ENCODE data around the gene ZNF282. TPM values are rescaled to one million over a fixed set of nuclear protein-coding genes. Genes with fewer than 3 reads are reported as not detected.

ZNF282 gene
- polyA plus RNA-seq, 1 donor: 21.7 TPM

GRCh38 chr7:149194799-149195179, 557 bp upstream of the ZNF282 start:
- DNase-seq: no peak

DNA sequence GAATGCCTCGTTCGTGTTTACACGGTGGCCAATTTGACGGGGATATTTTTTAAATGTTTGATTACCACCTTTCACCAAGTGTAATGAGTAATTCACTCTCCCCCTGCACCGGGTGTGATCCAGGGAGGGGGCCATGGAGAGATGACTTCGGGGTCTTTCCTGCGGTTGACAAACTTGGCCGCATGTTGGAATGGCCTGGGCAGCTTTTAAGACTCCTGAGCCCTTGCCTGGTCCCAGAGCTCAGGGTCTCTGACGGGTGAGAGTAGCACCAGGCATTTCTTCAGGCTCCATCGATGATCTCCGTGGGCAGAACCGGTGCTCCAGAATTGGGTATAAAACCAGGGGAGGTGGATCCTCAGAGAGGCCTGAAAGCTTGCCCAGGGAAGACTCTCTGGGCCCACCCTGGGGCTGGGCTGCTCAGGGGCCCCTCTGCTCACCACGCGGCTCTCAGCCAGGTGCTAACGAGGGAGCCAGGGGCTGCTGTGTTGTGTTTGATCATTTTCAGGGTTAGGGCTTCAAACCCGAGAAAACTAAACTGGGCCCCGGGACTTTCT, 882 bp downstream of the ZNF282 start:
- DNase-seq: no peak

GRCh38 chr7:149196705-149197171, 1.4 kb downstream of the ZNF282 start:
- no peak for DNase-seq

- no peak for DNase-seq
Observed at GRCh38 chr7:149197675-149198074, 2.3 kb downstream of the ZNF282 start.

GRCh38 chr7:149198161-149198816, 2.9 kb downstream of the ZNF282 start:
- DNase-seq: no peak

- no peak for DNase-seq
Observed at GRCh38 chr7:149199234-149199995, 4.1 kb downstream of the ZNF282 start.

- no peak for DNase-seq
Observed at GRCh38 chr7:149202831-149203231, 7.5 kb downstream of the ZNF282 start.

- no peak for DNase-seq
Observed at GRCh38 chr7:149205690-149206381, 10.5 kb downstream of the ZNF282 start.

GRCh38 chr7:149207324-149208035, 12.1 kb downstream of the ZNF282 start:
- no peak for DNase-seq

- no peak for DNase-seq
Observed at GRCh38 chr7:149209518-149210269, 14.3 kb downstream of the ZNF282 start.

GRCh38 chr7:149210551-149210950, 15.2 kb downstream of the ZNF282 start:
- DNase-seq: no peak

- DNase-seq: no peak
Observed at GRCh38 chr7:149214020-149214720, 18.8 kb downstream of the ZNF282 start.

DNA sequence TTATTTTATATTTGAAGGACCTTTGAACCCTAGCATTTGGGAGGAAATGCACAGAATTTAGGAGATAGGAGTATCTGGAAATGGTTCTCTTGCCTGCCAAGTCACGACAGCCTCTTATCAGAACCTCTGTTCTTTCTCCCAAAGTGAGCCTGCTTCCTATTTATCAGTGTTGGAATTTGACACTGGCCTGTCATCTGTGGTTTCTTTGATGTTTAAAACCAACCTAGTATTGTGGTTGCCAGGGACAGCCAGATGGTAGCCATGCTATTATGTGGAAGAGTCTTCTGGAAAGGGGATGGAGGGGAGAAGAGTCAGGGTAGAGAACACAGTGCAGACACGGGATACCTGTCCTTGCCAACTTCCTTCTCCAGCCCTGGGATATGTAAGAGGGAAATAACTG, 21.1 kb downstream of the ZNF282 start:
- DNase-seq: no peak

DNA sequence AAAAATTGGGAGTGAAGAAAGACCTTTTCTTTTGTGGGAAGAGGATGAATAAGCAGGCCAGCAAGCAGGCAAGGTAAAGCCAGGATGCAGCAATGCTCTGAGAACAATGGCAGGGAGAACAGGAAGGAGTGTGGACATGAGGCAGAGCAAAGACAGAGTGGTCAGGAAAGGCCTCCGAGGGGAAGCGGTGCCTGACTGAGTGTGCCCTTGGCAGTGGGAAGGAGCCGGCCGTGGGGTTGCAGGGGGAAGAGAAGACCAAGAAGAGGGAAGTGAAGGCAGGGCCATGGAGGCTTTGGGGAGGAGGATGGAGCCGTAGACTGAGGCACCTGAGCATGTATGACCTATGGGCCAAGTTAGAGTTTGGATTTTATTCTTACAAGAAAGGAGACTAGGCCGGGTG, 22.2 kb downstream of the ZNF282 start:
- no peak for DNase-seq

DNA sequence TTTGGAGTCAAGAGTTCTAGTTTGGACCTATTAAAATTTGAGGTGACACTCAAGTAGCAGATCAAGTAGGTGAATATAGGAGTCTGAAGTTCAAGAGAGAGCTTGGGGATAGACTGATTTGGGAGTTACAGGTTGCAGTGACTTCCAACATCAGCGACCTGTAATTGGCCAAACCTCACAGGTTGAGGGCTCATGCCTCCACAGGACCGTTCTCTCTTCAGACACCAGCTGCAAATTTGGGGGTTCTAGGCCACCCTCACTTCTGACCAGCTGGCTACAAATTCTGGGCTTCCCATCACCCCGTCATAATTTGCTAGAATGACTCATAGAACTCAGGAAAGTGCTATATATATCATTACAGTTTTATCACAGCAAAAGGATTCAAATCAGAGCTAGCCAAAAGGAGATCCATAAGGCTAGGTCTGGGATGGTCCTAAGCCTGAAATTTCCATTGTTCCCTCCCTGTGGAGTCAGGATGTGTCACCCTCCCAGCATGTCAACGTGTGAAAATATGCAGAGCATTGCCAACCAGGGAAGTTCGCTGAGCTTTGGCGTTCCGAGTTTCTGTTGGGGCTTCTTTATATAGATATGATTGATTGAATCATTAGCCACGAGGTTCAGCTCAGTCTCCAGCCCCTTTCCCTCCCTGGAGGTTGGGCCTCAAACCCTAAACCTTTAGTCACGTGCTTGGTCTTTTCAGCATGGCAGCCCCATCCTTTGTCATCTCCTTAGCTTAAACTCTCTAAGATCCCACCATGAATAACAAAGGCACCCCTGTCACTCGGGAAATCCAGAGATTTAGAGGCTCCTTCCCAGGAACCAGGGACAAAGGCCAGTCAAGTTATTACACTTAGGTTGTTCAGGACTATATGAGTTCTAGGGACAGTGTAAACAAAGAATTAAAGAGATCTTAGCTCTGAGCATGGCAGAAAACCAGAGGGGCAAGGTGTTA, 23.4 kb downstream of the ZNF282 start:
- DNase-seq: no peak

- DNase-seq: no peak
Observed at GRCh38 chr7:149220534-149220933, 25.2 kb downstream of the ZNF282 start.

GRCh38 chr7:149223176-149223575, 27.8 kb downstream of the ZNF282 start:
- no peak for DNase-seq

DNA sequence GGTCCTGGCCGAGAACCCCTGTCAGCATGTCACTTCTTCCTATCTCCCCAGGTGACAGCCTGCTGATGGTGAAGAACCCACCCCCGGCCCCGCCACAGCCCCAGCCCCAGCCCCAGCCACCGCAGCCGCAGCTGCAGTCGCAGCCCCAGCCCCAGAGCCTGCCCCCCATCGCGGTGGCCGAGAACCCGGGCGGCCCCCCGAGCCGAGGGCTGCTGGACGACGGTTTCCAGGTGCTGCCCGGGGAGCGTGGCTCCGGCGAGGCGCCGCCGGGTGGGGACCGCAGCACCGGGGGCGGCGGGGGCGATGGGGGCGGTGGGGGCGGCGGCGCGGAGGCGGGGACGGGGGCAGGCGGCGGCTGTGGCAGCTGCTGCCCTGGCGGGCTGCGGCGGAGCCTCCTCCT, 28.4 kb downstream of the ZNF282 start:
- no peak for DNase-seq

DNA sequence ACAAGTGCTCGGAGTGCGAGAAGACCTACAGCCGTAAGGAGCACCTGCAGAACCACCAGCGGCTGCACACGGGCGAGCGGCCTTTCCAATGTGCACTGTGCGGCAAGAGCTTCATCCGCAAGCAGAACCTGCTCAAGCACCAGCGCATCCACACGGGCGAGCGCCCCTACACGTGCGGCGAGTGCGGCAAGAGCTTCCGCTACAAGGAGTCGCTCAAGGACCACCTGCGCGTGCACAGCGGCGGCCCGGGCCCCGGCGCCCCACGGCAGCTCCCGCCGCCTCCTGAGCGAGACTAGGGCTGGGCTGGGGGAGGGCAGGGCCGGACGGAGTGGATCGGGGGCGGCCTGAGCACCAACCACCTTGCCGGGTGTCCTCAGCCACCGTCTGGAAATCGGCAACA, 29.0 kb downstream of the ZNF282 start:
- DNase-seq: no peak

GRCh38 chr7:149225106-149225505, 29.8 kb downstream of the ZNF282 start:
- no peak for DNase-seq
